Stimulated activated effector memory CD8-positive, alpha-beta T cell treated with anti-CD3 and anti-CD28 coated beads, Interleukin-12 subunit alpha, Interleukin-12 subunit beta, amount 100 ng/mL, for 72 hours (primary cell): ENCODE data around the gene PRPF38B.

Source experiments
- ATAC-seq: fragments of 150-1000 bp; cut with Tn5 transposase; 2 replicates; pipeline ENCODE4 v1.10.0; 2021
- DNase-seq, 2 donors: peaks; one replicate each; pipeline ENCODE4 v3.0.0; 2021 to 2022; ENCODE audit warnings: low spot score in 2 of 2
- H3K27ac Mint-ChIP-seq: one replicate; pipeline ENCODE4 v1.8.0; 2022; ENCODE audit warnings: mild to moderate bottlenecking, mixed read lengths
- H3K36me3 Mint-ChIP-seq: one replicate; pipeline ENCODE4 v1.8.0; 2022; ENCODE audit warnings: mild to moderate bottlenecking, mixed read lengths
- H3K4me1 Mint-ChIP-seq: one replicate; pipeline ENCODE4 v1.8.0; 2022; ENCODE audit warnings: mixed read lengths
- H3K4me3 Mint-ChIP-seq: one replicate; pipeline ENCODE4 v1.8.0; 2022; ENCODE audit warnings: mild to moderate bottlenecking, mixed read lengths
- H3K9me3 Mint-ChIP-seq: one replicate; pipeline ENCODE4 v1.8.0; 2022; ENCODE audit warnings: mixed read lengths

Gene PRPF38B, protein sequence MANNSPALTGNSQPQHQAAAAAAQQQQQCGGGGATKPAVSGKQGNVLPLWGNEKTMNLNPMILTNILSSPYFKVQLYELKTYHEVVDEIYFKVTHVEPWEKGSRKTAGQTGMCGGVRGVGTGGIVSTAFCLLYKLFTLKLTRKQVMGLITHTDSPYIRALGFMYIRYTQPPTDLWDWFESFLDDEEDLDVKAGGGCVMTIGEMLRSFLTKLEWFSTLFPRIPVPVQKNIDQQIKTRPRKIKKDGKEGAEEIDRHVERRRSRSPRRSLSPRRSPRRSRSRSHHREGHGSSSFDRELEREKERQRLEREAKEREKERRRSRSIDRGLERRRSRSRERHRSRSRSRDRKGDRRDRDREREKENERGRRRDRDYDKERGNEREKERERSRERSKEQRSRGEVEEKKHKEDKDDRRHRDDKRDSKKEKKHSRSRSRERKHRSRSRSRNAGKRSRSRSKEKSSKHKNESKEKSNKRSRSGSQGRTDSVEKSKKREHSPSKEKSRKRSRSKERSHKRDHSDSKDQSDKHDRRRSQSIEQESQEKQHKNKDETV

GRCh38 chr1:108691942-108692723 lies at the start of gene PRPF38B:
Gene PRPF38B, plus strand, starts transcription at chr1:108692310. Its CDS starts 282 bp downstream, at chr1:108692592.
- DNase-seq (peak; percentile 84 to 96), ATAC-seq (peak; percentile 95)
- peaks cover 24% of the 10 kb centered on the region for H3K4me1 Mint-ChIP-seq

GRCh38 chr1:108643492-108644335 lies 48.4 kb upstream of the PRPF38B start:
- no peak for DNase-seq

More at GRCh38 chr1:108691942-108692723, at the start of gene PRPF38B:
- H3K27ac Mint-ChIP-seq = peak within 1 kb of the TSS; percentile 99
- no peaks in the 10 kb centered on the region for H3K9me3 Mint-ChIP-seq
- H3K4me3 Mint-ChIP-seq = peak within 1 kb of the TSS; percentile 97
- peaks cover 54% of the 10 kb centered on the region for H3K36me3 Mint-ChIP-seq

DNA sequence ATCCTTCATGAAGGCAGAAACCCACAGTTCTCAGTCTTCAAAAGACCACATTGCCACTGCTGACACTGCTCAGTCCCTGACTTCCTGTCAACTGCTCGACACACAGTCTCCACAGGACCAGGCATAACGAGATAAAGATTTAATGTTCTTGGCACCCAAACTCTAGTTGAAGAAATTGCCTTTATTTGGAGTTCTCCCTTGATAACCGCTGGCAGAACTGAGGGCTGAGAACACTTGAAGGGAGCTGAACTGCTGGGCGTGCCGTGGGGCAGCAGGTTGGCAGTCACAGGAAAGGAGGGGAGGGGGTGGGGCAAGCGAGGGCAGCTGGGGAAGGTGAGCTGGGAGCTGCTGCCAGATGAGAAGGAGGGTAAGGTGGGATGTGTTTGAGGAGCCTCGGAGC lies 47.1 kb upstream of the PRPF38B start:
- H3K4me3 Mint-ChIP-seq = peak overlapping the region; percentile 71
- H3K36me3 Mint-ChIP-seq = peaks cover 22% of the 10 kb centered on the region
- H3K4me1 Mint-ChIP-seq = peaks cover 68% of the 10 kb centered on the region
- ATAC-seq (peak; percentile 71), DNase-seq (peak; percentile 13 to 61)
- H3K9me3 Mint-ChIP-seq = no peaks in the 10 kb centered on the region
- H3K27ac Mint-ChIP-seq = peak overlapping the region; percentile 98

More at GRCh38 chr1:108643492-108644335, 48.4 kb upstream of the PRPF38B start:
- H3K36me3 Mint-ChIP-seq = peaks cover 9% of the 10 kb centered on the region
- peak overlapping the region; percentile 98 for H3K27ac Mint-ChIP-seq
- ATAC-seq = peak; percentile 64
- H3K4me3 Mint-ChIP-seq = peak overlapping the region; percentile 71
- H3K4me1 Mint-ChIP-seq = peaks cover 73% of the 10 kb centered on the region
- no peaks in the 10 kb centered on the region for H3K9me3 Mint-ChIP-seq

DNA sequence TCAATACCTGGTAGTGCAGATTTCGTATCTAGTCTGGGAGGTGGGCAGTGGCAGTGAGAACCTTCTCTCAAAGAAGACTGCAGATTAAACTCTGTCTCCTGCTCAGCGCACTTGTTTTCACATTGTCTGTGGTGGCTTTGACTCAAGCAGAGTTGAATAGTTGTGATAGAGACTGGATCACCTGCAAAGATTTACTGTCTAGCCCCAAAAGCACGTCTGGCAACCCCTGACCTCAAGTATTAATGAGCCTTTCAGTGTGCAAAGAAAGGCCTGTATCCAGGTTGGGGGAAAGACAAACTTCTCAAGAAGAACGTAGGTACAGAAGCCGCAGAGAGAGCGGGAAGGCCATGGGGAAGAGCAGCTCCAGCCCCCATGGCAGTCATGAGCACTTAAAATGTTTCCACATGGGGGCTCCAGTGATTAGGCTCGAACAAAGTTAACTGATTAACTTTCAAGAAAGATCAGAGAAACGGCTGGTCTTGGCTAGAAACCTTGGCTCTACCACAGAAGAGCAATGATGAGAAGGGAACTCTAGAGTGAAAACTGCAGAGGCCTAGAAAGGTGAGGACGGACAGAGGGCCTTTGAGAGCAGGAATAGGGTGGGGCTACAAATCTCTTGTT lies 46.4 kb upstream of the PRPF38B start:
- Mint-ChIP-seq H3K27ac (peak overlapping the region; percentile 98), H3K4me3 (peak overlapping the region; percentile 71), H3K4me1 (peaks cover 61% of the 10 kb centered on the region), H3K9me3 (no peaks in the 10 kb centered on the region), H3K36me3 (peaks cover 29% of the 10 kb centered on the region)
- DNase-seq = no peak
- no peak for ATAC-seq

- Mint-ChIP-seq H3K27ac (peak overlapping the region; percentile 98), H3K36me3 (peaks cover 34% of the 10 kb centered on the region), H3K9me3 (no peaks in the 10 kb centered on the region), H3K4me1 (peaks cover 60% of the 10 kb centered on the region), H3K4me3 (peak overlapping the region; percentile 71)
- ATAC-seq = no peak
- no peak for DNase-seq
Observed at GRCh38 chr1:108646265-108646647, 45.9 kb upstream of the PRPF38B start.

DNA sequence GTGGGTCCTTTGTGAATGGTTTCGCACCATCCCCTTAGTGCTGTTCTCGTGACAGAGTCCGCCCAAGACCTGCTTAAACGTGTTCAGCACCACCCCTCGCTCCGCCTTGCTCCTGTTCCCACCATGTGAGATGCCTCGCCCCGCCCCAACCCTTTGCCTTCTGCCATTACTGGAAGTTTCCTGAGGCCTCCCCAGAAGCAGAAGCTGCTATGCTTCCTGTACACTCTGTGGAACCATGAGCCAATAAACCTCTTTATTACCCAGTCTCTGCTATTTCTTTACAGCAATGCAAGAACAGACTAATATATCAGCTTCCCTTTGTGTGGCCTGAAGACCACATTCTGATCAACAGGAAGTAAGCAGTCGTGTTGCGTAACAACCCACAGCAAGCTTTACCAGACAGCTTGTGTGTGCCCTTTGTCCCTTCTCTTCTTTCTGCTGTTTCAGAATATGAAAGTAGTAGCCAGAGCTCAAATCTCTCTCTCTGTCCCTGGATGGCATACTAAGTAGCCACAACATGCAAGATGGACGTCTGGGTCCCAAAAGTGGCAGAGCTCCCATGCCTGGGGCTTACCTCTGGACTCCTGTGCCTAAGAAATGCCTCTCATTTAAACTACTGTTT lies 45.4 kb upstream of the PRPF38B start:
- Mint-ChIP-seq H3K9me3 (no peaks in the 10 kb centered on the region), H3K4me1 (peaks cover 60% of the 10 kb centered on the region), H3K36me3 (peaks cover 34% of the 10 kb centered on the region), H3K4me3 (peak overlapping the region; percentile 71), H3K27ac (peak overlapping the region; percentile 98)
- DNase-seq = peak; percentile 48 to 93
- peak; percentile 84 for ATAC-seq

- Mint-ChIP-seq H3K36me3 (peaks cover 41% of the 10 kb centered on the region), H3K4me1 (peaks cover 30% of the 10 kb centered on the region)
Observed at GRCh38 chr1:108653431-108654105, 38.5 kb upstream of the PRPF38B start.

GRCh38 chr1:108657356-108658080 lies 34.6 kb upstream of the PRPF38B start:
- DNase-seq (no peak), ATAC-seq (peak; percentile 57)
- Mint-ChIP-seq H3K4me3 (no peak overlapping the region), H3K4me1 (peaks cover 45% of the 10 kb centered on the region), H3K36me3 (peaks cover 20% of the 10 kb centered on the region), H3K9me3 (no peaks in the 10 kb centered on the region), H3K27ac (peak overlapping the region; percentile 80)

More at GRCh38 chr1:108653431-108654105, 38.5 kb upstream of the PRPF38B start:
- DNase-seq (peak in 1 of 2 donors; percentile 38), ATAC-seq (peak; percentile 78)
- H3K9me3 Mint-ChIP-seq = no peaks in the 10 kb centered on the region
- peak overlapping the region; percentile 75 for H3K27ac Mint-ChIP-seq
- no peak overlapping the region for H3K4me3 Mint-ChIP-seq

GRCh38 chr1:108661030-108661609 lies 31.0 kb upstream of the PRPF38B start, which contains the start of gene HENMT1:
Gene HENMT1, minus strand, starts transcription at chr1:108661093. Its CDS starts 1,209 bp downstream, at chr1:108659884.
- H3K9me3 Mint-ChIP-seq = no peaks in the 10 kb centered on the region
- peaks cover 17% of the 10 kb centered on the region for H3K36me3 Mint-ChIP-seq
- H3K4me1 Mint-ChIP-seq = peaks cover 41% of the 10 kb centered on the region
- peak; percentile 90 for ATAC-seq
- DNase-seq = peak; percentile 66 to 89
- H3K27ac Mint-ChIP-seq = peak within 1 kb of the TSS; percentile 98
- H3K4me3 Mint-ChIP-seq = peak within 1 kb of the TSS; percentile 79

DNA sequence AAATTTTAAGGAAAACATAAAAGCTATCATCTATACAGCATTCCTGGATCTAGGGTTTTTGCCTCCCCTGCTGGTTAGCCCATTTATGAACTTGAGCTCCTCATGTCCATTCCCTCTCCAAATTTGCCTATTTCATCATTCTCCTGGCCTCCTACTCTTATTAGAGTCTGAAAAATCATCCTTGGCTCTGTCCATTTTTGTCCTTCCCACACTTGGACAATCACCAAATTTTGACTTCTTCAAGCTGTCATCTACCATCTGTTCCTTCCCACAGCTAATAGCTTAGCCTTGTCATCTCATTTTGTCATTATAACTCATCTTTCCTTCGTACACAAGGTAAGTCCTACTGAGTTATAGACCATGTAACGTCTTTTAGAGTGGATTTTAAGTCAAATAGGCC lies 29.0 kb upstream of the PRPF38B start:
- H3K27ac Mint-ChIP-seq = no peak overlapping the region
- peaks cover 27% of the 10 kb centered on the region for H3K4me1 Mint-ChIP-seq
- H3K4me3 Mint-ChIP-seq = no peak overlapping the region
- no peaks in the 10 kb centered on the region for H3K9me3 Mint-ChIP-seq
- ATAC-seq (no peak), DNase-seq (no peak)
- H3K36me3 Mint-ChIP-seq = peaks cover 5% of the 10 kb centered on the region

DNA sequence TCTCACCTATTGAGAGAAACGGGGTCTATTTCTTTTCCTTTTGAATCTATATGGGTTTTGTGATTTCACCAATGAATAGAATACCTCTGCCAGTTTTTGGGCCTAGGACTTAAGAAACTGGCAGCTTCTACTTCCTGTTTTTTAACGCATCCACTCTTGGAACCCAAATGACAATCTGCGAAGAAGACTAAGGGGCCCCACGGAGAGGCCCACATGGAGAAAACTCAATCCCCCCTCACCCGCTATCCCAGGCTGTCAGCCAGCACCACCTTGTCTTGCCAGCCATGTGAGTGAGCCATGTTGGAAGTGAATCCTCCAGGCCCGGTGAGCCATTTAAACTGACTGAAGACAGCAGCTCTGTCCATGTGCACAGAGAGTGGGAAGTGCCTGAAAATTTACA lies 27.6 kb upstream of the PRPF38B start:
- H3K36me3 Mint-ChIP-seq = peaks cover 5% of the 10 kb centered on the region
- no peak for ATAC-seq
- no peaks in the 10 kb centered on the region for H3K9me3 Mint-ChIP-seq
- peaks cover 22% of the 10 kb centered on the region for H3K4me1 Mint-ChIP-seq
- no peak overlapping the region for H3K27ac Mint-ChIP-seq
- H3K4me3 Mint-ChIP-seq = no peak overlapping the region
- no peak for DNase-seq

DNA sequence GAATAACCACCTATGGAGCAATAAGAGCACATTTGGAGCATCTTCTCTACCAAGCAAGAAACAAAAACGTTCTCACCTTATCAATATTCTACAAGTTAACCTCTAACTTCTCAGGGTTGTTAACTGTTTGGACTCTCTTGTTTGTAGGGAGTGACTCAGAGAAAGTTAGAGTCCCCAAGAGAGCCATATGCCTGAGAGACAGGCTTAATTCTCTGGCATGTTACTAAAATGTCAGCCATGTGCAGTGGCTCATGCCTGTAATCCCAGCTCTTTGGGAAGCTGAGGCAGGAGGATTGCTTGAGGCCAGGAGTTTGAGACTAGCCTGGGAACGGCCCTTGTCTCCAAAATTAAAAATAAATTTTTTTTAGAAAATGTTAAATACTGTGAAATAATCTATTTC lies 27.0 kb upstream of the PRPF38B start:
- peaks cover 23% of the 10 kb centered on the region for H3K4me1 Mint-ChIP-seq
- H3K9me3 Mint-ChIP-seq = no peaks in the 10 kb centered on the region
- ATAC-seq (no peak), DNase-seq (no peak)
- H3K36me3 Mint-ChIP-seq = peaks cover 5% of the 10 kb centered on the region
- H3K27ac Mint-ChIP-seq = no peak overlapping the region
- no peak overlapping the region for H3K4me3 Mint-ChIP-seq
